ENCODE measurements around the gene ZNF254. TPM values are rescaled to one million over a fixed set of nuclear protein-coding genes. Genes with fewer than 3 reads are reported as not detected.
A peak's percentile ranks its signal among the peaks of the same experiment; 100 is the strongest.

Gene ZNF254
- polyA plus RNA-seq, 1 of the 3 experiments (the other 2 are of a cell fraction): 3.1 TPM

- no peak for TF ChIP-seq YY1 (IDR thresholded peaks at IDR 0.05; ENCODE audit: low read depth)
- no peak for TF ChIP-seq TAF1 (IDR thresholded peaks at IDR 0.05; ENCODE audit: borderline replicate concordance, low read depth, low read length)
- TF ChIP-seq EP300 (IDR thresholded peaks at IDR 0.05; ENCODE audit: borderline replicate concordance in 1 of 2, low read depth in 1 of 2, low read length in 1 of 2): no peak
- no peak for TF ChIP-seq JUND (IDR thresholded peaks at IDR 0.05)
Measured at GRCh38 chr19:24046550-24046949, 40.4 kb upstream of the ZNF254 start (continued).

GRCh38 chr19:24048261-24048660 is 38.7 kb upstream of the ZNF254 start:
- H3K9me2 ChIP-seq: no peaks in the 10 kb centered on the region
- POLR2A ChIA-PET: interaction anchor here (0.6 kb wide), 1 partner anchor 319 kb away, joined by 4 read pairs; no protein-coding TSS in a partner anchor
- no peaks in the 10 kb centered on the region for H4K20me1 ChIP-seq (ENCODE audit: insufficient read depth)
- H3K36me3 ChIP-seq (replicated peaks in 1 of 2; ENCODE audit: control insufficient read depth in 1 of 2, insufficient read depth in 2 of 2, low read length in 1 of 2): peaks cover 41 to 62% of the 10 kb centered on the region in 2 experiments
- H3K79me2 ChIP-seq (ENCODE audit: insufficient read depth): peaks cover 26% of the 10 kb centered on the region
- H3K27ac ChIP-seq (ENCODE audit: low read depth in 2 of 2, low read length in 1 of 2): no peak overlapping the region
- DNase-seq: no peak
- no peak overlapping the region for H2AFZ ChIP-seq (ENCODE audit: low read depth)
- no peaks in the 10 kb centered on the region for H3K27me3 ChIP-seq (ENCODE audit: insufficient read depth)
- H3K4me1 ChIP-seq (ENCODE audit: control insufficient read depth in 1 of 2, insufficient read depth in 2 of 2, low read depth in 1 of 2, low read length in 1 of 2): no peaks in the 10 kb centered on the region
- CTCF ChIA-PET: interaction anchor here (1.1 to 1.3 kb wide), 2 partner anchors 9 to 12 kb away, joined by 3 to 5 read pairs; no protein-coding TSS in a partner anchor
- no peak overlapping the region for H3K4me3 ChIP-seq (ENCODE audit: low read depth in 2 of 2, low read length in 1 of 2)
- no peak overlapping the region for H3K9ac ChIP-seq
- 100% methylated on average over 3 of the region's 10 CpGs for WGBS (ENCODE audit: low lambda C conversion rate)
- H3F3A ChIP-seq (replicated peaks; ENCODE audit: insufficient read depth): peaks cover 14% of the 10 kb centered on the region
- no peak for TF ChIP-seq USF2 (IDR thresholded peaks at IDR 0.05; ENCODE audit: borderline replicate concordance, low read depth, low read length)
- 0 out of 2 replicates have a peak, but pooled peaks have one; percentile 10 for TF ChIP-seq CTCF (IDR thresholded peaks at IDR 0.05)
- no peaks in the 10 kb centered on the region for H3K9me3 ChIP-seq
- H3K4me2 ChIP-seq: no peak overlapping the region

GRCh38 chr19:24049537-24049936 is 37.5 kb upstream of the ZNF254 start:
- TF ChIP-seq MEF2A (IDR thresholded peaks at IDR 0.05; ENCODE audit: borderline replicate concordance, low read depth) (no peak), CHD2 (IDR thresholded peaks at IDR 0.05; ENCODE audit: low read length, partially characterized antibody) (no peak), IRF3 (IDR thresholded peaks at IDR 0.05; ENCODE audit: low read depth, low read length) (no peak), MXI1 (IDR thresholded peaks at IDR 0.05; ENCODE audit: low read depth, low read length) (no peak), TAF1 (IDR thresholded peaks at IDR 0.05; ENCODE audit: borderline replicate concordance, low read depth, low read length) (no peak), REST (IDR thresholded peaks at IDR 0.05; ENCODE audit: low read depth, low read length) (no peak), ZBTB33 (IDR thresholded peaks at IDR 0.05; ENCODE audit: borderline replicate concordance, low read depth) (no peak), USF2 (IDR thresholded peaks at IDR 0.05; ENCODE audit: borderline replicate concordance, low read depth, low read length) (no peak)
- Histone ChIP-seq H3K9ac (no peak overlapping the region), H3K9me3 (no peaks in the 10 kb centered on the region), H3K4me1 (ENCODE audit: control insufficient read depth in 1 of 2, insufficient read depth in 2 of 2, low read depth in 1 of 2, low read length in 1 of 2) (peaks cover 0 to 8% of the 10 kb centered on the region in 2 experiments; a peak in 1 of 4 replicates), H3K27me3 (ENCODE audit: insufficient read depth) (no peaks in the 10 kb centered on the region), H3K9me2 (no peaks in the 10 kb centered on the region), H2AFZ (ENCODE audit: low read depth) (no peak overlapping the region), H3K4me2 (no peak overlapping the region), H3F3A (replicated peaks; ENCODE audit: insufficient read depth) (peaks cover 27% of the 10 kb centered on the region), H3K27ac (ENCODE audit: low read depth in 2 of 2, low read length in 1 of 2) (no peak overlapping the region), H3K79me2 (ENCODE audit: insufficient read depth) (peaks cover 13% of the 10 kb centered on the region), H3K36me3 (replicated peaks in 1 of 2; ENCODE audit: control insufficient read depth in 1 of 2, insufficient read depth in 2 of 2, low read length in 1 of 2) (peaks cover 46 to 61% of the 10 kb centered on the region in 2 experiments), H4K20me1 (ENCODE audit: insufficient read depth) (peaks cover 9% of the 10 kb centered on the region; the same call in 1 of the 2 replicates), H3K4me3 (ENCODE audit: low read depth in 2 of 2, low read length in 1 of 2) (no peak overlapping the region)
- DNase-seq: no peak
- ChIA-PET CTCF (no interaction called here), POLR2A (no interaction called here)
- WGBS (ENCODE audit: low lambda C conversion rate): 100% methylated on average over 1 of the region's 1 CpG

All from SK-N-SH (cell line).